Measurements from ENCODE around the gene TSPAN7. TPM values are rescaled to one million over a fixed set of nuclear protein-coding genes. Genes with fewer than 3 reads are reported as not detected.

TSPAN7 gene
- total RNA-seq, 2 experiments from 2014 or later, result 0.50 to 0.74 TPM

GRCh38 chrX:38651625-38652601, 90.6 kb downstream of the TSPAN7 start:
- CTCF ChIA-PET, result no interaction called here

GRCh38 chrX:38652934-38653442, 91.6 kb downstream of the TSPAN7 start:
- no peaks in the 10 kb centered on the region for H3K4me1 Mint-ChIP-seq (ENCODE audit: low read depth)
- ATAC-seq (no peak), DNase-seq (no peak)
- intact Hi-C loops (cut with micrococcal nuclease), result no loop called here
- H3K9me3 Mint-ChIP-seq, result no peaks in the 10 kb centered on the region
- H3K4me3 Mint-ChIP-seq, result no peak overlapping the region
- no peak for TF ChIP-seq CTCF (IDR thresholded peaks at IDR 0.05)
- H3K27me3 Mint-ChIP-seq, result no peaks in the 10 kb centered on the region
- no peak overlapping the region for H3K27ac Mint-ChIP-seq
- ChIA-PET CTCF (no interaction called here), POLR2A (no interaction called here)
- no peaks in the 10 kb centered on the region for H3K36me3 Mint-ChIP-seq (ENCODE audit: low read depth)

More at GRCh38 chrX:38651625-38652601, 90.6 kb downstream of the TSPAN7 start:
- no peaks in the 10 kb centered on the region for H3K4me1 Mint-ChIP-seq (ENCODE audit: low read depth)
- intact Hi-C loops (cut with micrococcal nuclease), result no loop called here
- H3K27ac Mint-ChIP-seq, result no peak overlapping the region
- TF ChIP-seq CTCF (IDR thresholded peaks at IDR 0.05), result no peak
- H3K27me3 Mint-ChIP-seq, result no peaks in the 10 kb centered on the region
- DNase-seq (no peak), ATAC-seq (no peak)
- POLR2A ChIA-PET, result no interaction called here
- no peaks in the 10 kb centered on the region for H3K9me3 Mint-ChIP-seq
- no peaks in the 10 kb centered on the region for H3K36me3 Mint-ChIP-seq (ENCODE audit: low read depth)
- H3K4me3 Mint-ChIP-seq, result no peak overlapping the region

- CTCF ChIA-PET, result interaction anchor here (1.0 kb wide), 1 partner anchor 31 kb away, joined by 3 read pairs; no protein-coding TSS in a partner anchor
Observed at GRCh38 chrX:38654302-38654701, 93.0 kb downstream of the TSPAN7 start.

GRCh38 chrX:38656350-38656915, 95.1 kb downstream of the TSPAN7 start:
- no peaks in the 10 kb centered on the region for H3K9me3 Mint-ChIP-seq
- intact Hi-C loops (cut with micrococcal nuclease), result no loop called here
- DNase-seq (no peak), ATAC-seq (no peak)
- no peak overlapping the region for H3K27ac Mint-ChIP-seq
- no peaks in the 10 kb centered on the region for H3K27me3 Mint-ChIP-seq
- TF ChIP-seq CTCF (IDR thresholded peaks at IDR 0.05), result no peak
- H3K36me3 Mint-ChIP-seq (ENCODE audit: low read depth), result no peaks in the 10 kb centered on the region
- ChIA-PET CTCF (no interaction called here), POLR2A (no interaction called here)
- H3K4me3 Mint-ChIP-seq, result no peak overlapping the region
- no peaks in the 10 kb centered on the region for H3K4me1 Mint-ChIP-seq (ENCODE audit: low read depth)

More at GRCh38 chrX:38654302-38654701, 93.0 kb downstream of the TSPAN7 start:
- POLR2A ChIA-PET, result no interaction called here
- Mint-ChIP-seq H3K27me3 (no peaks in the 10 kb centered on the region), H3K9me3 (no peaks in the 10 kb centered on the region), H3K36me3 (ENCODE audit: low read depth) (no peaks in the 10 kb centered on the region), H3K27ac (no peak overlapping the region), H3K4me1 (ENCODE audit: low read depth) (no peaks in the 10 kb centered on the region), H3K4me3 (no peak overlapping the region)
- ATAC-seq (no peak), DNase-seq (no peak)
- intact Hi-C loops (cut with micrococcal nuclease), result no loop called here
- peak; percentile 31 for TF ChIP-seq CTCF (IDR thresholded peaks at IDR 0.05)

GRCh38 chrX:38657562-38657961, 96.2 kb downstream of the TSPAN7 start:
- intact Hi-C loops (cut with micrococcal nuclease), result no loop called here
- ChIA-PET CTCF (no interaction called here), POLR2A (no interaction called here)
- Mint-ChIP-seq H3K36me3 (ENCODE audit: low read depth) (no peaks in the 10 kb centered on the region), H3K27ac (no peak overlapping the region), H3K4me3 (no peak overlapping the region), H3K27me3 (no peaks in the 10 kb centered on the region), H3K9me3 (no peaks in the 10 kb centered on the region), H3K4me1 (ENCODE audit: low read depth) (no peaks in the 10 kb centered on the region)
- no peak for DNase-seq
- no peak for ATAC-seq
- no peak for TF ChIP-seq CTCF (IDR thresholded peaks at IDR 0.05)

Measured in activated CD8-positive, alpha-beta T cell treated with anti-CD3 and anti-CD28 coated beads for 36 hours (primary cell).